ENCODE results near the gene RTEL1. TPM values are rescaled to one million over a fixed set of nuclear protein-coding genes. Genes with fewer than 3 reads are reported as not detected.

RTEL1 gene
- total and polyA plus RNA-seq, 9 of the 15 experiments (the other 6 are each of a cell fraction or from before 2014, with no cell fraction given) = 0.36 to 61.0 (median 17.9) TPM

GRCh38 chr20:63695424-63696305, 37.6 kb downstream of the RTEL1 start:
- no peak overlapping the region for H3K4me3 ChIP-seq
- ChIA-PET POLR2A (no interaction called here), CTCF (ENCODE audit: low intra/inter-chr PET ratio) (no interaction called here)
- no peaks in the 10 kb centered on the region for H3K27me3 ChIP-seq (ENCODE audit: control insufficient read depth in 2 of 2, insufficient read depth in 2 of 2, low read length in 2 of 2)
- WGBS (ENCODE audit: insufficient coverage, low coverage, missing lambda C conversion rate) = 92% methylated on average over 19 of the region's 25 CpGs
- in situ Hi-C loops (cut with MboI) (no loop called here), intact Hi-C loops (cut with micrococcal nuclease) (no loop called here)
- DNase-seq (ENCODE audit: extremely low read depth in 1 of 4, low spot score in 3 of 4) (peak in 1 of 4 experiments; percentile 7), FAIRE-seq (no peak), ATAC-seq (no peak)
- H3K4me2 ChIP-seq (ENCODE audit: insufficient read depth, low read length) = no peak overlapping the region
- H2AFZ ChIP-seq (ENCODE audit: low read depth, low read length) = no peak overlapping the region
- no peaks in the 10 kb centered on the region for H3K79me2 ChIP-seq (ENCODE audit: control insufficient read depth, insufficient read depth, low read length)
- no peaks in the 10 kb centered on the region for H3K9me1 ChIP-seq (ENCODE audit: control insufficient read depth, insufficient read depth, low read length)
- peaks cover 31% of the 10 kb centered on the region; the same call in 2 of the 3 replicates for H3K36me3 ChIP-seq (ENCODE audit: control insufficient read depth, insufficient read depth, low read length)
- no TSS peak for BruUV-seq (replicated peaks)
- H4K20me1 ChIP-seq (replicated peaks; ENCODE audit: control insufficient read depth, insufficient read depth, low read length) = no peaks in the 10 kb centered on the region; the same call in 1 of the 2 replicates
- H3K9me3 ChIP-seq (replicated peaks; ENCODE audit: control insufficient read depth, insufficient read depth, low read depth, low read length) = no peaks in the 10 kb centered on the region
- peaks cover 9 to 76% of the 10 kb centered on the region in 2 experiments for H3K4me1 ChIP-seq (replicated peaks in 1 of 2; ENCODE audit: control insufficient read depth in 2 of 2, insufficient read depth in 2 of 2, low read length in 2 of 2)
- H3K27ac ChIP-seq (ENCODE audit: extremely low read depth, low read depth, low read length) = no peak overlapping the region
- H3K9ac ChIP-seq (ENCODE audit: insufficient read depth in 1 of 2, low read depth in 2 of 2, low read length in 2 of 2) = peak overlapping the region in 1 of 2 experiments; percentile 36; a peak in 1 of 4 replicates
- TF ChIP-seq CBFA2T3 (IDR thresholded peaks at IDR 0.05) (no peak), SNRNP70 (optimal IDR thresholded peaks at IDR 0.05; ENCODE audit: low read depth, low read length) (peak; percentile 68), CBFB (CRISPR knock-in tag; IDR thresholded peaks at IDR 0.05) (no peak), TAL1 (IDR thresholded peaks at IDR 0.05) (no peak), CAMTA2 (CRISPR knock-in tag; conservative IDR thresholded peaks at IDR 0.05) (no peak), RBM14 (IDR thresholded peaks at IDR 0.05; ENCODE audit: borderline replicate concordance, insufficient read depth, low read depth, low read length) (no peak), NKRF (IDR thresholded peaks at IDR 0.05; ENCODE audit: borderline replicate concordance) (no peak), TAF15 (IDR thresholded peaks at IDR 0.05; ENCODE audit: low read depth, low read length) (peak; percentile 90), NEUROD1 (IDR thresholded peaks at IDR 0.05; ENCODE audit: borderline replicate concordance, low read depth, low read length, partially characterized antibody) (no peak), MYNN (IDR thresholded peaks at IDR 0.05) (0 out of 2 replicates have a peak, but pooled peaks have one; percentile 20), MYNN (CRISPR knock-in tag; IDR thresholded peaks at IDR 0.05) (no peak), MBD2 (IDR thresholded peaks at IDR 0.05; ENCODE audit: borderline replicate concordance, low read depth) (no peak), BRD4 (IDR thresholded peaks at IDR 0.05) (no peak), SUPT5H (IDR thresholded peaks at IDR 0.05) (0 out of 2 replicates have a peak, but pooled peaks have one; percentile 37), POLR2A (conservative IDR thresholded peaks at IDR 0.05) (peak; percentile 57), ZNF174 (CRISPR knock-in tag; IDR thresholded peaks at IDR 0.05) (no peak), STAG1 (CRISPR knock-in tag; IDR thresholded peaks at IDR 0.05; ENCODE audit: borderline replicate concordance) (0 out of 2 replicates have a peak, but pooled peaks have one; percentile 12), RNF2 (IDR thresholded peaks at IDR 0.05) (no peak), KAT2B (IDR thresholded peaks at IDR 0.05; ENCODE audit: low read depth, low read length) (no peak), ZNF277 (CRISPR knock-in tag; IDR thresholded peaks at IDR 0.05; ENCODE audit: borderline replicate concordance) (no peak), NFRKB (IDR thresholded peaks at IDR 0.05; ENCODE audit: low read depth) (no peak), POLR2G (IDR thresholded peaks at IDR 0.05; ENCODE audit: low read depth, low read length) (peak; percentile 67), CHD1 (IDR thresholded peaks at IDR 0.05; ENCODE audit: low read length) (no peak)
